Peyer's patch (tissue), 4 donors: ENCODE results near the gene RAB25. TPM values are rescaled to one million over a fixed set of nuclear protein-coding genes. Genes with fewer than 3 reads are reported as not detected.

Experiments used
- DNase-seq, 3 donors: peaks; one replicate each; pipeline ENCODE4 v3.0.0-alpha.2; 2017 to 2019
- H3K27ac ChIP-seq, 4 donors: fragments of 200-600 bp; sonication (generic); one replicate each; pipeline ENCODE4 v1.5.1; 2016 to 2019
- H3K27me3 ChIP-seq, 2 donors: fragments of 200-600 bp; sonication (generic); one replicate each; pipeline ENCODE4 v1.5.1; 2019
- H3K36me3 ChIP-seq, 3 donors: fragments of 200-600 bp; sonication (generic); one replicate each; pipeline ENCODE4 v1.5.1; 2016 to 2019
- H3K4me1 ChIP-seq, 4 donors: fragments of 200-600 bp; sonication (generic); one replicate each; pipeline ENCODE4 v1.5.1; 2016 to 2019
- H3K4me3 ChIP-seq, 4 donors: fragments of 200-600 bp; sonication (generic); 1 replicate in 3 of 4; 2 replicates in 1 of 4; pipeline ENCODE4 v1.5.1; 2016 to 2019; ENCODE audit warnings: mild to moderate bottlenecking in 1 of 4
- H3K9me3 ChIP-seq, 4 donors: fragments of 200-600 bp; sonication (generic); one replicate each; pipeline ENCODE4 v1.5.1; 2016 to 2019; ENCODE audit warnings: mild to moderate bottlenecking in 1 of 4
- POLR2A ChIP-seq, 2 donors: fragments of 450-650 bp; IDR thresholded peaks; one replicate each; pipeline ENCODE4 v1.5.1; 2017; ENCODE audit warnings: antibody characterized with exemption in 2 of 2, mild to moderate bottlenecking in 2 of 2, moderate library complexity in 2 of 2
- total RNA-seq, 4 donors: library from RNA; depleted of rRNA; stranded (reverse); fragments of >200 nt; gene quantifications; one replicate each; pipeline ENCODE4 v1.1.0, GENCODE V29; 2016
- TF ChIP-seq, protein P1 (sequence below), 6 experiments: fragments of 450-650 bp in 4 of 6; fragments of 200-600 bp in 2 of 6; sonication (generic) in 1 of 6; IDR thresholded peaks; one replicate each; pipeline ENCODE4 v1.5.1; 2017 to 2019; ENCODE audit warnings: antibody characterized with exemption in 6 of 6, mild to moderate bottlenecking in 3 of 6, moderate library complexity in 1 of 6

Gene RAB25
- total RNA-seq, 4 donors from 2014 or later: 96.6 to 188 (median 146) TPM

DNA sequence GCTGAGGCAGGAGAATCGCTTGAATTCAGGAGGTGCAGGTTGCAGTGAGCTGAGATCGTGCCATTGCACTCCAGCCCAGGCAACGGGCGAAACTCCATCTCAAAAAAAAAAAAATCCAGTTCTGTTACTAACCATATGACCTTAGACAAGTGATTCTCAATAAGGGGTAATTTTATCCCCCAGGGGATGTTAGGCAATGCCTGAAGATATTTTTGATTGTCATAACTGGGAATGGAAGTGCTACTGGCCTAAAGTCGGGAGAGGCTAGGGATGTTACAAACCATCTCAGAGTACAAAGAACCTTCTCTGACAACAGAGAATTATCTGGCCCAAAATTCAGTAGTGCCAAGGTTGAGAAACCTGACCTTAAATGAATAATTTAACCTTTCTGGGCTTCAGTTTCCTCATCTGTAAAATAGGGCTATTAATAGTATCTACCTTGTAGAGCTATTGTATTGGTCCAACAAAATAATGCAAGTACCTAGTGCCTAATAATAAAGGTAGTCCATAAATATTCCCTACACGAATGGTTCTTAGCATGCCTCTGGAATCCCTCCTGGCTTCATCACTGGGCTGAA is 47.8 kb downstream of the RAB25 start:
- H3K4me1 ChIP-seq: peaks cover 9 to 41% (median 9%) of the 10 kb centered on the region in 4 donors
- no peak overlapping the region for H3K27ac ChIP-seq
- H3K27me3 ChIP-seq: no peaks in the 10 kb centered on the region
- H3K4me3 ChIP-seq: no peak overlapping the region
- DNase-seq: no peak
- TF ChIP-seq POLR2A (IDR thresholded peaks at IDR 0.05): no peak
- TF ChIP-seq, protein P1, sequence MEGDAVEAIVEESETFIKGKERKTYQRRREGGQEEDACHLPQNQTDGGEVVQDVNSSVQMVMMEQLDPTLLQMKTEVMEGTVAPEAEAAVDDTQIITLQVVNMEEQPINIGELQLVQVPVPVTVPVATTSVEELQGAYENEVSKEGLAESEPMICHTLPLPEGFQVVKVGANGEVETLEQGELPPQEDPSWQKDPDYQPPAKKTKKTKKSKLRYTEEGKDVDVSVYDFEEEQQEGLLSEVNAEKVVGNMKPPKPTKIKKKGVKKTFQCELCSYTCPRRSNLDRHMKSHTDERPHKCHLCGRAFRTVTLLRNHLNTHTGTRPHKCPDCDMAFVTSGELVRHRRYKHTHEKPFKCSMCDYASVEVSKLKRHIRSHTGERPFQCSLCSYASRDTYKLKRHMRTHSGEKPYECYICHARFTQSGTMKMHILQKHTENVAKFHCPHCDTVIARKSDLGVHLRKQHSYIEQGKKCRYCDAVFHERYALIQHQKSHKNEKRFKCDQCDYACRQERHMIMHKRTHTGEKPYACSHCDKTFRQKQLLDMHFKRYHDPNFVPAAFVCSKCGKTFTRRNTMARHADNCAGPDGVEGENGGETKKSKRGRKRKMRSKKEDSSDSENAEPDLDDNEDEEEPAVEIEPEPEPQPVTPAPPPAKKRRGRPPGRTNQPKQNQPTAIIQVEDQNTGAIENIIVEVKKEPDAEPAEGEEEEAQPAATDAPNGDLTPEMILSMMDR (IDR thresholded peaks at IDR 0.05): no peak
- H3K9me3 ChIP-seq: no peaks in the 10 kb centered on the region
- H3K36me3 ChIP-seq: no peaks in the 10 kb centered on the region

DNA sequence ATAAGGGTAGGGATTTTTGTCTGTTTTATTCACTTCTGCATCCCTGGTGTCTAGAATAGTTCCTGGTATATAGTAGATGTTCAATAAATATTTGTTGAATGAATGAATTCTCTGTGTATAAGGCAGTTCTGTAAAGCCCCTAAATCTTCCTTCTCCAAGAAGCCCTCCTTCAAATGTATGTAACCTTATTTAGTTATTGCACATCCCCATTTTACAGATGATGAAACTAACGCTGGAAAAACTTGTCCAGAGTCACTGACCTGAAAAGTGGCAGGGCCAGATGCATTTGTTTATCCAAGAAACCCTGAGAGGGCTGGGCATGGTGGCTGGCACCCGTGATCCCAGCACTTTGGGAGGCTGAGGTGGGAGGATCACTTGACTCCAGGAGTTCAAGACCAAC is 49.3 kb downstream of the RAB25 start:
- Histone ChIP-seq H3K4me1 (peaks cover 4 to 33% (median 11%) of the 10 kb centered on the region in 4 donors), H3K27ac (no peak overlapping the region)

DNA sequence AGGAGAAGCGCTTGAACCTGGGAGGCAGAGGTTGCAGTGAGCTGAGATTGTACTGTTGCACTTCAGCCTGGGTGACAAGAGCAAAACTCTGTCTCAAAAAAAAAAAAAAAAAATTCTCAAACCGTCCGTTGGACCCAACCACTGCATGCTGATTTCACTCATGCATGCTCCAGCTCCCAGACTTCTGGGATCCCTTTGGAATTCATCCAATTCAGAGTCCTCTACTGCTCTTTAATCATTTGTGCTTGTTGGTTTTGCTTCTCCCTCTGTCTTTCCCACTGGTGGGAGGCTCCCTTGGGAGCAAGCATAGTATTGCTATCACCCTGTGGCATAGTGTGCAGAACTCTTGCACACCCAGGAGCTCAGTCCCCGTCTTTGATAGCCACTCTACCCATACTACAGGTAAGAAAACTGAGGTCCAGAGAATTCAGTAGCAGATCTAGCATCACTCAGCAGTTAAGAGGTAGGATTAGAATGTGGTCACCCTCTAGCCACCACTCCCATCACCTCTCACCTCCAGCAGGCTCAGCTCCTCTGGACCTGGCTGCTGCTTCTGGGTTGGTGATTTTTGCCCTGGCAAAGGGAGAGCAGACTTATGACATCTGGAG is 50.5 kb downstream of the RAB25 start:
- Histone ChIP-seq H3K27ac (peak overlapping the region in 1 of 4 donors; percentile 97), H3K4me3 (no peak overlapping the region), H3K9me3 (no peaks in the 10 kb centered on the region), H3K36me3 (no peaks in the 10 kb centered on the region), H3K4me1 (peaks cover 0 to 23% (median 9%) of the 10 kb centered on the region in 4 donors), H3K27me3 (no peaks in the 10 kb centered on the region)
- no peak for DNase-seq
- TF ChIP-seq, protein P1 (IDR thresholded peaks at IDR 0.05): no peak
- no peak for TF ChIP-seq POLR2A (IDR thresholded peaks at IDR 0.05)

More for the DNA sequence above, 49.3 kb downstream of the RAB25 start:
- H3K4me3 ChIP-seq: no peak overlapping the region
- no peaks in the 10 kb centered on the region for H3K36me3 ChIP-seq
- DNase-seq: no peak
- no peaks in the 10 kb centered on the region for H3K27me3 ChIP-seq
- H3K9me3 ChIP-seq: no peaks in the 10 kb centered on the region
- no peak for TF ChIP-seq POLR2A (IDR thresholded peaks at IDR 0.05)

DNA sequence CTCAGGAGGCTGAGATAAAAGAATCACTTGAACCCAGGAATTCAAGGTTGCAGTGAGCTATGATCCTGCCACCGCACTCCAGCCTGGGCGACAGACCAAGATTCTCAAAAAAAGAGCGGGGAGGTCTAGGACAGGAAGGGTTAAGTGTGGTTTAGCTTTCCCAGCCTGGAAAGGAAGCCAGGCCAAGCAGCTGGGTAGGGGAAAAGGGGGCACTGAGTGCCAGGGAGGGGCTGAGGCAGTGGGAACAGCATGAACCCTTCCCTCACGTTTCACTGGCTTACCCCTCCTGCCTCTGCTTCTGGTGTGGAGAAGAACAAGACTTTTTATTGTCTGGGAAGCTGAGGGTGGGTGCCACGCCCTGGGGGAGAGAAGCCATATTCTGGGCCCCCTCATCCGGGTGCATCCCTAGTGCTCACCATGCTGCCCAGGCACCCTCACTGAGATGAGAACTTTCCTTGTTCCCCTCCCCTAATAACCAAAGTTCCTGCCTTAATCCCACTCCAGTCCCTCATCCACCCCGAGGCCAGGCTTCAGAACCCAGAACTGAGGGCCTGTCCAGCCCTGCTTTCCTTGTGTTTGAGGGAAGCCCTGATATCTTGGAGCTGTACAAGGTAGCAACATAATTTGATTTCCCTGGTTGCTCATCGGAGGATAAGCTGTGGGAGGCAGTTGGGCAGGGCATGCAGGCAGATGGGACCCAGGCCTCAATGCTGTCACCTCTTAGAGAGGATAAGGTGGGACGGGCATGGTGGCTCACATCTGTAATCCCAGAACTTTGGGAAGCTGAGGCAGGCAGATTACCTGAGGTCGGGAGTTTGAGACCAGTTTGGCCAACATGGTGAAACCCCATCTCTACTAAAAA is 51.5 kb downstream of the RAB25 start:
- DNase-seq: no peak
- Histone ChIP-seq H3K4me3 (no peak overlapping the region), H3K27me3 (no peaks in the 10 kb centered on the region), H3K27ac (peak overlapping the region in 2 of 4 donors; percentile 9 to 97), H3K4me1 (peaks cover 0 to 18% (median 9%) of the 10 kb centered on the region in 4 donors), H3K36me3 (no peaks in the 10 kb centered on the region), H3K9me3 (no peaks in the 10 kb centered on the region)
- TF ChIP-seq POLR2A (IDR thresholded peaks at IDR 0.05): no peak
- TF ChIP-seq, protein P1 (IDR thresholded peaks at IDR 0.05): no peak

DNA sequence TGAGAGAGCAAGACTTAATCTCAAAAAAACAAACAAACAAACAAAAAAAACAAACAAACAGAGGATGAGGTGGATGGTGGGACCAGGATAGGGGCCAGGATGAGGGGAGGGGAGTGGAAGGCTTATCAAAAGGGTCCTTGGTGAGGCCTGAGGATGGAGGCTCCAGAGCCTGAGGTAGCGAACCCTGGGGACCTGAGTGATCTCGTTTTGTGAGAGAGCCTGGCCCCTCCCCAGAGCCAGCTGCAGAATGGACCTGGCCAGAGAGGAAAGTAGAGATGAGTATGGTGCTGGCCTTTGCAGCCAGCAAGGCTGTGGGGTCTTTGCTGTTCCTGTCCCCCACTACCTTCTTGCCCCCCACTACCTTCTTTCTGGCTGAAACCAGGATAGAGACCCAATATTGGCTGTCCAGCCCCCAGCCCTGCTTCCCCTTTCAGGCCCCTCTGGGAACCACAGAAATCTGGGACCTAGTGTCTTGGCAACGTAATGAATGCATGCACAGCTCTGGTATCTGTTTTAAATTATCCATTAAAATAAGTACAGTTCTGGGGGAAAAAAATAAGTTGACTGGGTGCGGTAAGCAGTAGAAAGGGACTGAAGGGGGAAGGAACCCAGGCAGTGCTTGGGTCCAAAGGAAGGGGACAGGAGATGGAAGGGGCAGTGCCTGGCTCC is 52.5 kb downstream of the RAB25 start:
- H3K4me3 ChIP-seq: no peak overlapping the region
- TF ChIP-seq, protein P1 (IDR thresholded peaks at IDR 0.05): no peak
- no peaks in the 10 kb centered on the region for H3K36me3 ChIP-seq
- peaks cover 0 to 23% (median 9%) of the 10 kb centered on the region in 4 donors for H3K4me1 ChIP-seq
- H3K27me3 ChIP-seq: no peaks in the 10 kb centered on the region
- H3K9me3 ChIP-seq: no peaks in the 10 kb centered on the region
- no peak for DNase-seq
- H3K27ac ChIP-seq: peak overlapping the region; percentile 80 to 97 (median 90)
